Prostate gland (tissue), 2 donors: ENCODE results near the gene GFER. TPM values are rescaled to one million over a fixed set of nuclear protein-coding genes. Genes with fewer than 3 reads are reported as not detected.

ENCODE experiments used
- DNase-seq: peaks from one replicate; pipeline ENCODE4 v3.0.0-alpha.2; 2019; ENCODE audit warnings: low spot score
- H3K27ac ChIP-seq, 2 donors: fragments of 200-600 bp; sonication (generic); 2 replicates each; pipeline ENCODE4 v1.5.1; 2017 to 2019
- H3K27me3 ChIP-seq: fragments of 200-600 bp; sonication (generic); replicated peaks from 2 replicates; pipeline ENCODE4 v1.5.1; 2019; ENCODE audit not compliant: insufficient read depth
- H3K36me3 ChIP-seq, 2 donors: fragments of 200-600 bp; sonication (generic); 1 replicate in 1 of 2; 2 replicates in 1 of 2; pipeline versions ENCODE4 v1.5.1 to v1.8.1; 2017 to 2019
- H3K4me1 ChIP-seq: fragments of 200-600 bp; sonication (generic); replicated peaks from 2 replicates; pipeline ENCODE4 v1.5.1; 2019
- H3K4me3 ChIP-seq, 2 donors: fragments of 200-600 bp; sonication (generic); 2 replicates each; pipeline ENCODE4 v1.5.1; 2017 to 2019
- H3K9me3 ChIP-seq: fragments of 200-600 bp; sonication (generic); 2 replicates; pipeline ENCODE4 v1.5.1; 2017
- POLR2A ChIP-seq: fragments of 450-650 bp; IDR thresholded peaks from one replicate; pipeline ENCODE4 v1.6.1; 2016; ENCODE audit warnings: antibody characterized with exemption, mild to moderate bottlenecking
- POLR2AphosphoS5 ChIP-seq: sonication (generic); formaldehyde crosslinking; IDR thresholded peaks from one replicate; pipeline ENCODE4 v1.6.1; 2017; ENCODE audit warnings: antibody characterized with exemption
- WGBS: methylation state at CpG from one replicate; pipeline ENCODE4 v1.1.5; 2018; 5-methylcytosine and 5-hydroxymethylcytosine counted together
- intact Hi-C: fragments of 100-400 bp; cut with DNase I; formaldehyde crosslinking; loops from one replicate; pipeline ENCODE4 v1.14.2; 2022
- total RNA-seq, 2 donors: library from RNA; depleted of rRNA; stranded (reverse); fragments of >200 nt; gene quantifications; one replicate each; pipeline ENCODE4 v1.1.0, GENCODE V29; 2016
- TF ChIP-seq, protein P1 (sequence below), 4 experiments: fragments of 200-600 bp in 2 of 4; fragments of 450-650 bp in 2 of 4; sonication (generic) in 2 of 4; IDR thresholded peaks; 1 replicate in 3 of 4; 2 replicates in 1 of 4; pipeline ENCODE4 v1.5.1; 2016 to 2019; ENCODE audit warnings: antibody characterized with exemption in 4 of 4, mild to moderate bottlenecking in 2 of 4, moderate library complexity in 2 of 4

The GFER gene
- total RNA-seq, 2 donors from 2014 or later = 21.1 to 26.6 TPM

DNA sequence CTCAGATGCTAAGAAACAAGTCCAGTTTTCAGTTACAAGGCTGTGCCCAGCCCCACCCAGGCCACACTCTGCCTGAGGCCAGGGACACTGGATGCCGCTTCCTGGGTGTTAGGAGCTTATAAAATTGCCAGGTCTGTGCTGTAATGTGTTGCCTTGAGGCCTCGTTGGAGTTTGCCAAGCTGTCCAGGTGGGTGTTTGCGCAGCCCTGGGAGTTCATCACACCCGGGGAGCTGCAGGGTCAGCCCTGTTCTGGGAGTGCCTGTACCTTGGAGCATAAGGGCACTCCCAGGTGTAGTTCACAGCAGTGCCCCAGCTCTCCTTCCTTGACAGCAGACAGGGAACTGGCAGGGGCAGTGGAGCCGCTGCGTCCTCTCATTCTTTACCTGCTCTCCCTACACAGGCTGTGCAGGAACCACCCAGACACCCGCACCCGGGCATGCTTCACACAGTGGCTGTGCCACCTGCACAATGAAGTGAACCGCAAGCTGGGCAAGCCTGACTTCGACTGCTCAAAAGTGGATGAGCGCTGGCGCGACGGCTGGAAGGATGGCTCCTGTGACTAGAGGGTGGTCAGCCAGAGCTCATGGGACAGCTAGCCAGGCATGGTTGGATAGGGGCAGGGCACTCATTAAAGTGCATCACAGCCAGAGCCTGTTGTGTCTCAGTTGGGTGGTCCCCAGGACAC is 1.6 kb downstream of the GFER start:
- H3K4me1 ChIP-seq = peaks cover 2% of the 10 kb centered on the region
- intact Hi-C loops = no loop called here
- no peak overlapping the region for H3K4me3 ChIP-seq
- DNase-seq = no peak
- H3K27ac ChIP-seq = no peak overlapping the region
- H3K36me3 ChIP-seq = peaks cover 0 to 10% of the 10 kb centered on the region in 2 donors
- WGBS = 83% methylated on average over 14 of the region's 14 CpGs
- TF ChIP-seq POLR2A (no peak), POLR2AphosphoS5 (no peak)
- TF ChIP-seq, protein P1, sequence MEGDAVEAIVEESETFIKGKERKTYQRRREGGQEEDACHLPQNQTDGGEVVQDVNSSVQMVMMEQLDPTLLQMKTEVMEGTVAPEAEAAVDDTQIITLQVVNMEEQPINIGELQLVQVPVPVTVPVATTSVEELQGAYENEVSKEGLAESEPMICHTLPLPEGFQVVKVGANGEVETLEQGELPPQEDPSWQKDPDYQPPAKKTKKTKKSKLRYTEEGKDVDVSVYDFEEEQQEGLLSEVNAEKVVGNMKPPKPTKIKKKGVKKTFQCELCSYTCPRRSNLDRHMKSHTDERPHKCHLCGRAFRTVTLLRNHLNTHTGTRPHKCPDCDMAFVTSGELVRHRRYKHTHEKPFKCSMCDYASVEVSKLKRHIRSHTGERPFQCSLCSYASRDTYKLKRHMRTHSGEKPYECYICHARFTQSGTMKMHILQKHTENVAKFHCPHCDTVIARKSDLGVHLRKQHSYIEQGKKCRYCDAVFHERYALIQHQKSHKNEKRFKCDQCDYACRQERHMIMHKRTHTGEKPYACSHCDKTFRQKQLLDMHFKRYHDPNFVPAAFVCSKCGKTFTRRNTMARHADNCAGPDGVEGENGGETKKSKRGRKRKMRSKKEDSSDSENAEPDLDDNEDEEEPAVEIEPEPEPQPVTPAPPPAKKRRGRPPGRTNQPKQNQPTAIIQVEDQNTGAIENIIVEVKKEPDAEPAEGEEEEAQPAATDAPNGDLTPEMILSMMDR (IDR thresholded peaks at IDR 0.05) = no peak
- no peaks in the 10 kb centered on the region for H3K27me3 ChIP-seq
- no peaks in the 10 kb centered on the region for H3K9me3 ChIP-seq

DNA sequence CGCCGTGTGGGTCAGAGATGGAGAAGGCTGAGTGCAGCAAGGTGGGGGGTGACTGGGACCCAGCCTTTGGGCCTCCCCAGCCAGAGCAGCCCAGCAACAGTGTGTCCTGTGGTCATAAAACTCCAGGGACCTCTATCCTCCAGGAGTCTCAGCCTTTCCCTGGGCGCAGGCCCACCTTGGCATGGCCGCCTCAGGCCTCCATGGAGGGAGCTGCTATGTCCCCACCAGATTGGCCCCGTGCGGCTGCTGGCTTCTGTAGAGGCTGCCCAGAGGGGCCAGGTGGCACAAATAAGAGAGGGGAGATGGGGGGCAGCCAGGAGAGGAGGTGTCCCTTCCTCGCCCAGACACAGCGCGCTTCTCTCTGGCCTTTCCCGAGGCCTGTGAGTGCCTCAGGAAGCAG is 3.2 kb downstream of the GFER start:
- intact Hi-C loops = no loop called here
- Histone ChIP-seq H3K9me3 (no peaks in the 10 kb centered on the region), H3K27ac (no peak overlapping the region), H3K4me3 (no peak overlapping the region), H3K4me1 (peaks cover 6% of the 10 kb centered on the region), H3K27me3 (no peaks in the 10 kb centered on the region), H3K36me3 (peaks cover 0 to 10% of the 10 kb centered on the region in 2 donors)
- WGBS = 91% methylated on average over 9 of the region's 10 CpGs
- no peak for DNase-seq
- TF ChIP-seq, protein P1 (IDR thresholded peaks at IDR 0.05) = no peak
- TF ChIP-seq POLR2A = no peak
- no peak for TF ChIP-seq POLR2AphosphoS5

DNA sequence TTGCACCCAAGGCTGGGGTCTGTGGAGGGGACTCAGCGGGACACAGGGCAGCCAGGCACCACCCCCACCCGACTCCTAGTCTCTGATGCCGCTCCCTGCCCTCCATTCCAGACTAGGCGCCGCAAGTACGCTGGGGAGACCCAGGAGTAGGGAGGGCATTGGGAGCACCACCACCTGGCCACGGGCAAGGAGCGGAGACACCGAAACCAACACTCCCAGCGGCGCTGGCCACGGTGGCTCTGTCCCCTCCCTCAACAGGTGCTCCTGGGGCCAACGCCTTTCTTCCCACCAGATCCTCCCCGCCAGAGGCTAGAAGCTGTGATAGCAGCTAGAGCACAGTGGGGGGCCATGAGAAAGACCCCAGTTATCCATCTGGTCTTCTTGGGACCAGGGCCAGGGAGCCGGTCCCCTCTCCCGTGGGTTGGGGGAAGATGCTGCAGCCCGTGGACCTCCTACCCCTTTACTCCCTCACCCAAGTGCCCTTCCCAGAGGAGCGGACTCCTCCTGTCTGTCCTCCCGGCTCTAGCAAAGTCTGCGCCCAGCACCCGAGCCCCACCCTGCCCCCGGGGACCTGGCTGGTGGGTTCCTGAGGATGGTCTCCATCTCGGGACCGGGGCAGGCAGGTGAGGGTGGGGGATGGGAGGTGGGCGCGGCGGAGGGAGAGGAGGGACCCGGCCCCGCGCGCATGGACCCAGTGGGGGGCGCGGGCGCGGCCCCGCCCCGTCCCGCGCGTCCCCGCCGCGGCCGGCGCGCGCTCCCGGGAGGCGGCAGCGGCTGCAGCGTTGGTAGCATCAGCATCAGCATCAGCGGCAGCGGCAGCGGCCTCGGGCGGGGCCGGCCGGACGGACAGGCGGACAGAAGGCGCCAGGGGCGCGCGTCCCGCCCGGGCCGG is 5.5 kb downstream of the GFER start, which contains the start of gene SYNGR3:
TSS of gene SYNGR3 (plus strand) at position 762 of the 892 bp plus-strand sequence. CDS start 133 bp downstream, outside the sequence.
- Histone ChIP-seq H3K4me3 (peak within 1 kb of the TSS in 1 of 2 donors; percentile 7), H3K4me1 (peaks cover 6% of the 10 kb centered on the region), H3K36me3 (peaks cover 0 to 10% of the 10 kb centered on the region in 2 donors), H3K27ac (no peak within 1 kb of the TSS), H3K27me3 (no peaks in the 10 kb centered on the region), H3K9me3 (no peaks in the 10 kb centered on the region)
- intact Hi-C loops = no loop called here
- TF ChIP-seq, protein P1 (IDR thresholded peaks at IDR 0.05) = no peak
- TF ChIP-seq POLR2AphosphoS5 (no peak), POLR2A (no peak)
- 8% methylated on average over 49 of the region's 67 CpGs for WGBS
- no peak for DNase-seq

DNA sequence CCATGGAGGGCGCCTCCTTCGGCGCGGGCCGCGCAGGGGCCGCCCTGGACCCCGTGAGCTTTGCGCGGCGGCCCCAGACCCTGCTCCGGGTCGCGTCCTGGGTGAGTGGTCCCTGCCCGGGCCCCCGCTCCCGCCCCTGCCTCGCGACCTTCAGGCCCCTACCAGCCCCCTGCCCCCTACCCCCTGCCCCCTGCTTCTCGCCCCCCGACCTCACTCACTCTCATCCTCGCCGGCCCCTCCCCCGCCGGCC is 6.0 kb downstream of the GFER start:
- TF ChIP-seq, protein P1 (IDR thresholded peaks at IDR 0.05) = no peak
- TF ChIP-seq POLR2A (no peak), POLR2AphosphoS5 (no peak)
- Histone ChIP-seq H3K4me3 (peak overlapping the region in 1 of 2 donors; percentile 7), H3K4me1 (peaks cover 6% of the 10 kb centered on the region), H3K27me3 (no peaks in the 10 kb centered on the region), H3K9me3 (no peaks in the 10 kb centered on the region), H3K36me3 (peaks cover 0 to 10% of the 10 kb centered on the region in 2 donors), H3K27ac (no peak overlapping the region)
- no CpG with 5 or more reads among the region's 25 CpGs for WGBS
- DNase-seq = no peak
- intact Hi-C loops = no loop called here
